ENCODE data around the gene CALHM5.

CALHM5 gene

DNA sequence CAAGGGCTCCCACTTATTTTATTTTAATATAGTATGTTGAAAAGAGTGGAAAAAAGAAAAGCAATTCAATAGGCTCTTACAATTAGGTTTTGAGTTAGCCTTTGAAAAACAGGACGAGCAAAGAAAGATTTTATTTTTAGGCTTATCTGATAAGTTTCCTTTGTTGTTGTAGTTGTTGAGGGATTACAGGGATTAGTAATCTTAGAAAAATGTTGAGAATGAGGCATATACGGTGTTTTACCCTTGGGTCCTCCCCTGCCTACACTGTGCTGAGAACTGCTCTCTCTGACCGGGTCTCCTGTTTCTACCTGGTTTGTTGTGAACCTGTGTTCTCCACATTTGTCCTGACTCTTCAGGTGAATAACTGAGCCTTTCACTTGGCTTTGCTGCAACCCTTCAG is 17.3 kb downstream of the CALHM5 start (continued):
- TF ChIP-seq TSHZ2 (CRISPR knock-in tag; IDR thresholded peaks at IDR 0.05): no peak
- TF ChIP-seq ISL1 (CRISPR knock-in tag; IDR thresholded peaks at IDR 0.05): no peak
- TF ChIP-seq CREB5 (CRISPR knock-in tag; IDR thresholded peaks at IDR 0.05; ENCODE audit: low read depth): no peak
- TF ChIP-seq, protein P1, sequence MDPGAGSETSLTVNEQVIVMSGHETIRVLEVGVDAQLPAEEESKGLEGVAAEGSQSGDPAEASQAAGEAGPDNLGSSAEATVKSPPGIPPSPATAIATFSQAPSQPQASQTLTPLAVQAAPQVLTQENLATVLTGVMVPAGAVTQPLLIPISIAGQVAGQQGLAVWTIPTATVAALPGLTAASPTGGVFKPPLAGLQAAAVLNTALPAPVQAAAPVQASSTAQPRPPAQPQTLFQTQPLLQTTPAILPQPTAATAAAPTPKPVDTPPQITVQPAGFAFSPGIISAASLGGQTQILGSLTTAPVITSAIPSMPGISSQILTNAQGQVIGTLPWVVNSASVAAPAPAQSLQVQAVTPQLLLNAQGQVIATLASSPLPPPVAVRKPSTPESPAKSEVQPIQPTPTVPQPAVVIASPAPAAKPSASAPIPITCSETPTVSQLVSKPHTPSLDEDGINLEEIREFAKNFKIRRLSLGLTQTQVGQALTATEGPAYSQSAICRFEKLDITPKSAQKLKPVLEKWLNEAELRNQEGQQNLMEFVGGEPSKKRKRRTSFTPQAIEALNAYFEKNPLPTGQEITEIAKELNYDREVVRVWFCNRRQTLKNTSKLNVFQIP (CRISPR knock-in tag; IDR thresholded peaks at IDR 0.05; ENCODE audit: borderline replicate concordance, low read depth): no peak
- no peak for TF ChIP-seq ZNF565 (CRISPR knock-in tag; conservative IDR thresholded peaks at IDR 0.05; ENCODE audit: low read depth)
- no peak for TF ChIP-seq SNAI2 (CRISPR knock-in tag; IDR thresholded peaks at IDR 0.05)

GRCh38 chr6:116529466-116530290 is 18.2 kb downstream of the CALHM5 start:
- TF ChIP-seq, protein P1 (CRISPR knock-in tag; IDR thresholded peaks at IDR 0.05; ENCODE audit: borderline replicate concordance, low read depth): no peak
- no peak for ATAC-seq

GRCh38 chr6:116530436-116530835 is 19.0 kb downstream of the CALHM5 start:
- no peak for TF ChIP-seq ZC3H10 (CRISPR knock-in tag; IDR thresholded peaks at IDR 0.05)
- no peak for TF ChIP-seq RARB (CRISPR knock-in tag; IDR thresholded peaks at IDR 0.05)
- no peak for TF ChIP-seq ZNF70 (CRISPR knock-in tag; IDR thresholded peaks at IDR 0.05)
- no peak for TF ChIP-seq PPARA (CRISPR knock-in tag; IDR thresholded peaks at IDR 0.05; ENCODE audit: borderline replicate concordance)
- TF ChIP-seq ZNF8 (CRISPR knock-in tag; IDR thresholded peaks at IDR 0.05): no peak
- no peak for TF ChIP-seq OSR1 (CRISPR knock-in tag; IDR thresholded peaks at IDR 0.05)
- TF ChIP-seq, protein P1 (CRISPR knock-in tag; IDR thresholded peaks at IDR 0.05; ENCODE audit: borderline replicate concordance, low read depth): no peak
- no peak for TF ChIP-seq ISL1 (CRISPR knock-in tag; IDR thresholded peaks at IDR 0.05)
- no peak for TF ChIP-seq ZFP3 (CRISPR knock-in tag; IDR thresholded peaks at IDR 0.05)
- TF ChIP-seq SNAI2 (CRISPR knock-in tag; IDR thresholded peaks at IDR 0.05): no peak
- no peak for TF ChIP-seq ARNTL (CRISPR knock-in tag; IDR thresholded peaks at IDR 0.05; ENCODE audit: borderline replicate concordance, low read depth)
- no peak for TF ChIP-seq ZFP30 (CRISPR knock-in tag; IDR thresholded peaks at IDR 0.05)
- TF ChIP-seq CREB5 (CRISPR knock-in tag; IDR thresholded peaks at IDR 0.05; ENCODE audit: low read depth): no peak
- TF ChIP-seq, protein P2, sequence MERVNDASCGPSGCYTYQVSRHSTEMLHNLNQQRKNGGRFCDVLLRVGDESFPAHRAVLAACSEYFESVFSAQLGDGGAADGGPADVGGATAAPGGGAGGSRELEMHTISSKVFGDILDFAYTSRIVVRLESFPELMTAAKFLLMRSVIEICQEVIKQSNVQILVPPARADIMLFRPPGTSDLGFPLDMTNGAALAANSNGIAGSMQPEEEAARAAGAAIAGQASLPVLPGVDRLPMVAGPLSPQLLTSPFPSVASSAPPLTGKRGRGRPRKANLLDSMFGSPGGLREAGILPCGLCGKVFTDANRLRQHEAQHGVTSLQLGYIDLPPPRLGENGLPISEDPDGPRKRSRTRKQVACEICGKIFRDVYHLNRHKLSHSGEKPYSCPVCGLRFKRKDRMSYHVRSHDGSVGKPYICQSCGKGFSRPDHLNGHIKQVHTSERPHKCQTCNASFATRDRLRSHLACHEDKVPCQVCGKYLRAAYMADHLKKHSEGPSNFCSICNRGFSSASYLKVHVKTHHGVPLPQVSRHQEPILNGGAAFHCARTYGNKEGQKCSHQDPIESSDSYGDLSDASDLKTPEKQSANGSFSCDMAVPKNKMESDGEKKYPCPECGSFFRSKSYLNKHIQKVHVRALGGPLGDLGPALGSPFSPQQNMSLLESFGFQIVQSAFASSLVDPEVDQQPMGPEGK (CRISPR knock-in tag; IDR thresholded peaks at IDR 0.05; ENCODE audit: borderline replicate concordance): no peak
- ATAC-seq: no peak

Measured in SK-N-SH treated with all-trans-retinoic acid at 6 μM for 48 hours (cell line).